ENCODE results near the gene NRXN3.

The NRXN3 gene

GRCh38 chr14:78302841-78303240 is 132.7 kb downstream of the NRXN3 start:
- DNase-seq: no peak
- intact Hi-C loops (cut with DNase I): no loop called here

GRCh38 chr14:78307671-78308070 is 137.5 kb downstream of the NRXN3 start:
- intact Hi-C loops (cut with DNase I): no loop called here
- no peak for DNase-seq

DNA sequence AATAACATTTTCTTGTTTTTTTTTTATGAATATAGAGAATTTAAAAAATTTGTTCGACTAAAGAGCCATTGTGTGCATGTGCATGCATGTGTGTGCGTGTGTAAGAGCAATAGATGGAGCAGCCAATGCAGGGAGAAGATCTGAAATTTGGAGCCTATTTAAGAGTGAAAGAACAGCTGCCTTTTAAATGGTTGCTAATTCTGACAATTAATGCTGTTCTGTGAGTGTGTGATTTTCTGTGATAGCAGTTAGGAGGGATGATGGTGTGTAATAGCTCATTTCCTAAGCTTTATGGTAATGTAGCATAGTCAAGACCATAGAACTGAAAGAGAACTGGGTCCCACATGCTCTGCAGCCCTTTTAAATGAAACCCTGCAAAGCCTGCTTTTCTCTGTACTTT is 137.9 kb downstream of the NRXN3 start:
- intact Hi-C loops (cut with DNase I): no loop called here
- DNase-seq: no peak

DNA sequence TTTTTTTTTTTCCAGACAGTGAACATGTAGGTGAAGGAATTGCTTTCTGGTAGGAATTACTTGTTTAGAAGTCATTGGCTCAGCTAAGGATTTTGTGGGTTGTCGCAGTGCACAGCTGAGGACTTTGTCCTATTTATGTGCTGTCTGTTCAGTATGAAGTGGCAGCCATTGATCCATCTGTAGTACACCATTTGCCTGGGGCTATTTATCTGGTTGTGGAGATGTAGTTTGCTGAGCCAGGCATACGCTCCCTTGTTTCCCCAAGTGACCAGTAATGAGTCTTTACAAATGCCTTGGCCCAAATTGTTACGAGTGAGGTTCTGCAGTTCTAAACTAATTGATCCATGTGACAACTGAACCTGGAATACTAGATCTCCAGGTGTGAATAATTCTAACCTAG is 140.1 kb downstream of the NRXN3 start:
- DNase-seq: no peak
- intact Hi-C loops (cut with DNase I): no loop called here

GRCh38 chr14:78313499-78313898 is 143.3 kb downstream of the NRXN3 start:
- no peak for DNase-seq
- intact Hi-C loops (cut with DNase I): no loop called here

- no peak for DNase-seq
Observed at GRCh38 chr14:78314484-78314883, 144.3 kb downstream of the NRXN3 start.

DNA sequence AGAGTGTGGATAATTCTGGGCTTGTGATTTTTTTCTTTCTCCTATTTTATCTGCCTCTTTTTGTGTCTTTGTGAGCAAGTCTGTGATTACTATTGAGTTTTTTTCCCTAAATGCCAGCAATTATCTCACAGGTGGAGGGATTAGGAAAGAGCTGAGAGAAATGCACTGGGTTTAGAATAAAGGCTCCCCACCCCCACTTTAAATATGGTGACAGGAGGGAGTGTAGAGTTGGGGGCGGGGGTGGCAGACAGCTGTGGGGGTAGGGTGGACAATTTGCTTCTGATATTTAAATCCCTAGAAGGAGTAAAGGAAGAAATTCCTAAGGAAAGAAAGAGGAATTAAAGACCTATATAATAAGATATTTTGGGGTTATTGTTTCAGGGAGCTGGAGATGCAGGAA is 145.9 kb downstream of the NRXN3 start:
- intact Hi-C loops (cut with DNase I): no loop called here
- DNase-seq: no peak

More at GRCh38 chr14:78314484-78314883, 144.3 kb downstream of the NRXN3 start:
- intact Hi-C loops (cut with DNase I): no loop called here

DNA sequence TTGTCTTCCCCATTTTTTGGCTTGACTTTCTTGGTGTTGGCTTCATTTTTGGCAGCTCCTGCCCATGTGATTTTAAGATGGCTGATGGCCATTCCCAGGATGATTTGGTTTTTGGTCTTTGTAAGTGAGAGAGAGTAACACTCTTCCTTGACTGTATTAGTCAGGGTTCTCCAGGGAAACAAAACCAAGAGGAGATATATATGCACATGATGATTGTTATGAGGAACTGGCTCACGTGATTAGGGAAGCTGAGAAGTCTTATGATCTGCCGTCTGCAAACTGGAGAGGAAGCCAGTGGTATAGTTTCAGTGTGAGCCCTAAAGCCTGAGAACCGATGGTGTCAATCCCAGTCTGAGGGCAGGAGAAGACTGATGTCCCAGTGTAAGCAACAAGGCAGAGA is 146.6 kb downstream of the NRXN3 start:
- intact Hi-C loops (cut with DNase I): no loop called here
- DNase-seq: no peak

- no peak for DNase-seq
- intact Hi-C loops (cut with DNase I): no loop called here
Observed at GRCh38 chr14:78319406-78319805, 149.2 kb downstream of the NRXN3 start.

GRCh38 chr14:78319887-78320635 is 149.9 kb downstream of the NRXN3 start:
- intact Hi-C loops (cut with DNase I): no loop called here

GRCh38 chr14:78324353-78324752 is 154.2 kb downstream of the NRXN3 start:
- DNase-seq: no peak
- intact Hi-C loops (cut with DNase I): no loop called here

More at GRCh38 chr14:78319887-78320635, 149.9 kb downstream of the NRXN3 start:
- DNase-seq: no peak

GRCh38 chr14:78325911-78326310 is 155.7 kb downstream of the NRXN3 start:
- intact Hi-C loops (cut with DNase I): no loop called here
- no peak for DNase-seq

GRCh38 chr14:78327426-78328221 is 157.5 kb downstream of the NRXN3 start:
- intact Hi-C loops (cut with DNase I): no loop called here
- peak in 29 of 42 donors; percentile 2 to 76 (median 31) for DNase-seq

GRCh38 chr14:78329371-78329770 is 159.2 kb downstream of the NRXN3 start:
- intact Hi-C loops (cut with DNase I): no loop called here
- no peak for DNase-seq

DNA sequence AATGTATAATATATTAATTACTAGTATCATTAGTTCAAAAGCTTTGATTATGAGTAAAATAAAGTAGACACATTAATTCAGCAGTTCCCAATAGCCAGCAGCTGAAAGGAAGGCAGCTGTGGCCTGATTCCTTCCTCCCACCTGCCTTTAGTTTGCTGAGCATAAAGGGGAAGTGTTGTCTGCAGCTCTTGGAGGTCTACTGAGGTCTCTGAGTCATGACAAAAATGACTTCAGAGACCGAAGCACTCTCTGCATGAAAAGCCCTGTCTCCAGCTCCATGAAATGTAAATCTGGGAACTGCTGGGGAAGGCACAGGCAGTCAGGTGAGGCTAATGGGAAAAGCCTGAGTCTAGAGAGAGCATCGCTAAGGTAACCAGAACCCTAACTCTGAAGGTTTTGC is 165.4 kb downstream of the NRXN3 start:
- DNase-seq: peak in 1 of 42 donors; percentile 2
- intact Hi-C loops (cut with DNase I): no loop called here

DNA sequence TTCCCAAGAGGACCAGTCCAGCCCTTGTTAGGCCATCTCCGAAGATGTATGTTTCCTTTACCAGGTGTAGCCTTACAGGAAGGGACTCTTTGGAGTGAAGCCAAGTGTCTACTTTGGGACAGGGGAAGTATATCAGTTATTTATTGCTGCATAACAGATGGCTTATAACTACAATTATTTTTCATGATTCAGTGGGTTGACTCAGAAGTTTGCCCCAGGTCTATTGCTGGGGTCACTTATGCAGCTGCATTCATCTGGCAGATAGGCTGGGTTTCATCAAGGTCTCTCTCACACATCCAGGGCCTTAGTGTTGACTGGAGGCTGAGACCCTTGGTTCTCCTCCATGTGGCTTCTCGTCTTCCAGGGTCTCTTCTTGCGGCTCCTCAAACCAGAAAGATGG is 170.1 kb downstream of the NRXN3 start:
- no peak for DNase-seq
- intact Hi-C loops (cut with DNase I): no loop called here

DNA sequence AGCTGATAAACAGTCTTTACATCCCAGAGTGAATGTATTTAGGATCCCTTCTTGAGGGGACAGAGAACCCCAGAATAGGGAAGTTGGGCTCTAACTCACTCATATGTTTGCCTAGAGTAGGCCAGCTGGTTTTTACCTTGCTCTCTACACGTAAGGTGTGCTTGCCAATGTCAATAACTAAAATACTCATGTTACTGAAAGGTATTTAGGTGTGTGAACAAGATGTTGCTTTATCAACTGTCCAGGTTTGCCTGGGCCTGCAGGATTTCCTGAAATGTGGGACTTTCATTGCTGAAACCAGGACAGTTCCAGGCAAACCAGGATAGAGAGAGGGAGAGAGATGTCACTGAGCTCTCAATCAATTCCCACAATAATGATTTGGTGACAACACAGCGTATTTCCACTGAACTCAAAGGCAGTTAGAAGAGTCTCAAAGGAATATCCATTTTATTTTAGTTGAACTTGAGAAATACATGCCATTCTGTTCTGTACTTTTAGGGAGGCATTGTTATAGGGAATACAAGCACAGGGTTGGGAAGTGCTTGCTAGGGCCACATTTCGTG is 171.7 kb downstream of the NRXN3 start:
- no peak for DNase-seq
- intact Hi-C loops (cut with DNase I): no loop called here

- DNase-seq: no peak
- intact Hi-C loops (cut with DNase I): no loop called here
Observed at GRCh38 chr14:78342879-78343278, 172.7 kb downstream of the NRXN3 start.

- intact Hi-C loops (cut with DNase I): no loop called here
- DNase-seq: no peak
Observed at GRCh38 chr14:78344290-78344689, 174.1 kb downstream of the NRXN3 start.

DNA sequence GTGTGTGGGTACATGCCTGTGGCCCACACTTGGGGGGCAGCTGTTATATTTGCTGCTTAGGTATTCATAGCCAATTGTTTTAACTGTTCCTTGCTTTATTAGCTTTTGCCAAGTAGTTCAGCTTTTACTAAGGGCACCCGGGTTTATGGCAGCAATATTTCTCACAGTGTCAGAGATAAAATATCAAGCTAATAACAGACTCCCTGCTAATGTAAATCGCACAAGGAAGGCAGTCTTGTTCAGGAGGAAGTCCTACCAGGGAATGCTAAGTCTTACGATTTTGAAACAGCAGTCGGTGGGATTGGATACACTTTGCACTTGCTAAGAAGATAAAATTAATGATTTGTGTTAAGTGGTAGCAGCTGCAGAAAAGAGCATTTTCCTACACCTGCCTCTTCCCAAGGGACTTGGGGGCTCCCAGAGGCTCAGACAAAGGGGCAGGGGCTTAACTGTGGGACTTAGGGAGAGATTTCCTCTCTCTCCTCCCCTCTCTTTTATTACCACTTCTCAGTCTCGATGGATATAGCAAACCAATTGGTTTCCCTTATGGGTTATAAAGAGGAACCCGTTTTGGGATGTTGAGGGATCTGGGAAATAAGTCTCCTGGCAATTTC is 175.1 kb downstream of the NRXN3 start:
- intact Hi-C loops (cut with DNase I): no loop called here
- no peak for DNase-seq

Measured in head of caudate nucleus (tissue), 42 donors.